Measurements from ENCODE around the gene PSMD7. TPM values are rescaled to one million over a fixed set of nuclear protein-coding genes. Genes with fewer than 3 reads are reported as not detected.
"Not testable (repeated sequence)": the region's sequence is repeated elsewhere in the genome, so short reads cannot be mapped to it uniquely, and the experiment has no call there.

The PSMD7 gene
- polyA plus RNA-seq, 10 donors: 79.1 to 102 (median 89.4) TPM

GRCh38 chr16:74339226-74339625 is 42.6 kb downstream of the PSMD7 start:
- not testable (repeated sequence) for DNase-seq

GRCh38 chr16:74353038-74353437 is 56.4 kb downstream of the PSMD7 start:
- not testable (repeated sequence) for DNase-seq

Other genes with a start within 250 kb of the PSMD7 start
- gene NPIPB15, start 79.5 kb downstream of the PSMD7 start, polyA plus RNA-seq (ENCODE audit: insufficient read length in 10 of 10): 10 to 100 TPM in 1 of 10 donors, 1 to 10 TPM in 9; 1.2 to 12.9 (median 4.8) TPM
- 1 to 10 TPM in 6 of 10 donors, under 1 TPM in 3, not detected in 1; 0.59 to 2.9 (median 1.6) TPM for gene CLEC18B, start 124.7 kb downstream of the PSMD7 start, polyA plus RNA-seq (ENCODE audit: insufficient read length in 10 of 10)

Data from muscle of back (tissue), 11 donors.